ENCODE data around the gene SLC43A2. TPM values are rescaled to one million over a fixed set of nuclear protein-coding genes. Genes with fewer than 3 reads are reported as not detected.

The SLC43A2 gene
- total RNA-seq, 4 donors from 2014 or later, result 4.8 to 11.8 (median 10.6) TPM

DNA sequence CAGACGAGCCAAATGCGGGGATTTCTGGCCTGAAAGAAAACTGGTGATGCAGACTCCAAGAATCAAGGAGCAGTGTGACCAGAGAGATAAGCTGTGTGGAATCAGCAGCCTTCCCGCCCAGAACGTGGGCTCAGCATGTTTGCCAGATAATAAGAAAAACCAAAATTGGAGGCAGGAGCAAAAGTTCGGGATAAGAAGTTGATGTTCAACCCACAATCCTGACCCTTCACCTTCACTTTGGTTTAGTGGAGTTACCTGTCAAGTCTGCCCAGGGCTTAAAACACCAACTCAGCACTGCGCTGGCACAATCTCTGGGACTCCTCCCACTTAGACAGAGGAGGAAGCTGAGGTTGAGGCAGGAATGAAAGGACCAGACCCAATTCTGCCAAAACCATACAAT, 3.1 kb downstream of the SLC43A2 start:
- no peak overlapping the region for H3K4me3 ChIP-seq
- no peaks in the 10 kb centered on the region for H3K27me3 ChIP-seq
- DNase-seq (ENCODE audit: low spot score in 2 of 2), result no peak
- no peaks in the 10 kb centered on the region for H3K9me3 ChIP-seq
- TF ChIP-seq POLR2AphosphoS5 (IDR thresholded peaks at IDR 0.05), result no peak
- TF ChIP-seq, protein P1, sequence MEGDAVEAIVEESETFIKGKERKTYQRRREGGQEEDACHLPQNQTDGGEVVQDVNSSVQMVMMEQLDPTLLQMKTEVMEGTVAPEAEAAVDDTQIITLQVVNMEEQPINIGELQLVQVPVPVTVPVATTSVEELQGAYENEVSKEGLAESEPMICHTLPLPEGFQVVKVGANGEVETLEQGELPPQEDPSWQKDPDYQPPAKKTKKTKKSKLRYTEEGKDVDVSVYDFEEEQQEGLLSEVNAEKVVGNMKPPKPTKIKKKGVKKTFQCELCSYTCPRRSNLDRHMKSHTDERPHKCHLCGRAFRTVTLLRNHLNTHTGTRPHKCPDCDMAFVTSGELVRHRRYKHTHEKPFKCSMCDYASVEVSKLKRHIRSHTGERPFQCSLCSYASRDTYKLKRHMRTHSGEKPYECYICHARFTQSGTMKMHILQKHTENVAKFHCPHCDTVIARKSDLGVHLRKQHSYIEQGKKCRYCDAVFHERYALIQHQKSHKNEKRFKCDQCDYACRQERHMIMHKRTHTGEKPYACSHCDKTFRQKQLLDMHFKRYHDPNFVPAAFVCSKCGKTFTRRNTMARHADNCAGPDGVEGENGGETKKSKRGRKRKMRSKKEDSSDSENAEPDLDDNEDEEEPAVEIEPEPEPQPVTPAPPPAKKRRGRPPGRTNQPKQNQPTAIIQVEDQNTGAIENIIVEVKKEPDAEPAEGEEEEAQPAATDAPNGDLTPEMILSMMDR (IDR thresholded peaks at IDR 0.05), result no peak
- TF ChIP-seq POLR2A (IDR thresholded peaks at IDR 0.05), result no peak
- TF ChIP-seq EP300 (IDR thresholded peaks at IDR 0.05), result no peak
- H3K4me1 ChIP-seq, result peaks cover 48% of the 10 kb centered on the region
- H3K36me3 ChIP-seq, result no peaks in the 10 kb centered on the region
- no peak overlapping the region for H3K27ac ChIP-seq
- WGBS, result 85% methylated on average over 6 of the region's 6 CpGs

DNA sequence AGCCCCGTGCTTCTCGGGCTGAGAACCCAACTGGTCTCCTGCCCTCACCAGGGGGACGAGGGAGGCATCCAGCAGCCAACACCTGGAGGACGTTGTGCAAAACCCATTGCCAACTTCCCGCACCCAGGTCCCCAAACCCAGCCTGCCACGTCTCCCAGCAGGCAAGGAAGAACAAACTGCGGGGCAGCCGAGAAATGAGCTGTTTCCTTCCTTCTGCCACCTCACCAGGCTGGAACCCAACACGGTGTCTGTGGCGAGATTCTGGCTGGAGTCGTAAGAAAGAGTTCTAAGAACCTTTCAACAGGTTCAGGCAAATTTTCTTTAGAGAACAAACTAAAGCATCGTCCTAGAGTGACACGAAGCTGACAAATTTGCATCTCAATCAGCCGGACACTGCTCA, 3.6 kb downstream of the SLC43A2 start:
- Histone ChIP-seq H3K27ac (no peak overlapping the region), H3K4me3 (no peak overlapping the region), H3K9me3 (no peaks in the 10 kb centered on the region), H3K4me1 (peaks cover 50% of the 10 kb centered on the region), H3K27me3 (no peaks in the 10 kb centered on the region), H3K36me3 (no peaks in the 10 kb centered on the region)
- WGBS, result 88% methylated on average over 9 of the region's 14 CpGs
- no peak for DNase-seq (ENCODE audit: low spot score in 2 of 2)
- no peak for TF ChIP-seq POLR2A (IDR thresholded peaks at IDR 0.05)
- no peak for TF ChIP-seq POLR2AphosphoS5 (IDR thresholded peaks at IDR 0.05)
- no peak for TF ChIP-seq EP300 (IDR thresholded peaks at IDR 0.05)
- TF ChIP-seq, protein P1 (IDR thresholded peaks at IDR 0.05), result no peak

DNA sequence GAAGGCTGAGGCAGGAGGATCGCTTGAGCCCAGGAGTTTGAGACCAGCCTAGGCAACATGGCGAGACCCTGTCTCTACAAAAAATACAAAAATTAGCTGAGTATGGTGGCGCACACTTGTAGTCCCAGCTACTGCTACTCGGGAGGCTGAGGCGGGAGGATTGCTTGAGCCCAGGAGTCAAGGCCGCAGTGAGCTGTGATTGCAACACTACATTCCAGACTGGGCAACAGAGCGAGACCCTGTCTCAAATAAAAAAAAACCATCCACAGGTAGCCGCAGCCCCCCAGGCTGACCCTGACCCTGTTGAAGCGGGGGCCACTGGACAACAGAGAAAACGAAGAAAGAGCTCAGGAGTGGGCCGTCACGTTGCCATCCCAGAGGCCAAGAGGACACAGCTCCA, 4.0 kb downstream of the SLC43A2 start:
- H3K4me3 ChIP-seq, result no peak overlapping the region
- H3K27me3 ChIP-seq, result no peaks in the 10 kb centered on the region
- no peaks in the 10 kb centered on the region for H3K36me3 ChIP-seq
- H3K27ac ChIP-seq, result no peak overlapping the region
- 86% methylated on average over 12 of the region's 12 CpGs for WGBS
- TF ChIP-seq POLR2A (IDR thresholded peaks at IDR 0.05) (no peak), EP300 (IDR thresholded peaks at IDR 0.05) (no peak), POLR2AphosphoS5 (IDR thresholded peaks at IDR 0.05) (no peak)
- TF ChIP-seq, protein P1 (IDR thresholded peaks at IDR 0.05), result no peak
- peaks cover 46% of the 10 kb centered on the region for H3K4me1 ChIP-seq
- no peak for DNase-seq (ENCODE audit: low spot score in 2 of 2)
- no peaks in the 10 kb centered on the region for H3K9me3 ChIP-seq

GRCh38 chr17:1623057-1623630, 5.5 kb downstream of the SLC43A2 start:
- WGBS, result 86% methylated on average over 10 of the region's 14 CpGs
- peaks cover 34% of the 10 kb centered on the region for H3K4me1 ChIP-seq
- H3K9me3 ChIP-seq, result no peaks in the 10 kb centered on the region

GRCh38 chr17:1621273-1621954, 7.2 kb downstream of the SLC43A2 start:
- WGBS, result 87% methylated on average over 18 of the region's 22 CpGs
- Histone ChIP-seq H3K36me3 (no peaks in the 10 kb centered on the region), H3K27ac (no peak overlapping the region), H3K9me3 (no peaks in the 10 kb centered on the region), H3K4me1 (peaks cover 26% of the 10 kb centered on the region), H3K4me3 (no peak overlapping the region), H3K27me3 (no peaks in the 10 kb centered on the region)
- no peak for DNase-seq (ENCODE audit: low spot score in 2 of 2)
- no peak for TF ChIP-seq EP300 (IDR thresholded peaks at IDR 0.05)
- TF ChIP-seq, protein P1 (IDR thresholded peaks at IDR 0.05), result no peak
- TF ChIP-seq POLR2AphosphoS5 (IDR thresholded peaks at IDR 0.05), result no peak
- TF ChIP-seq POLR2A (IDR thresholded peaks at IDR 0.05), result no peak

More at GRCh38 chr17:1623057-1623630, 5.5 kb downstream of the SLC43A2 start:
- no peak overlapping the region for H3K27ac ChIP-seq
- no peak for TF ChIP-seq POLR2AphosphoS5 (IDR thresholded peaks at IDR 0.05)
- TF ChIP-seq EP300 (IDR thresholded peaks at IDR 0.05), result no peak
- TF ChIP-seq, protein P1 (IDR thresholded peaks at IDR 0.05), result no peak
- no peak for TF ChIP-seq POLR2A (IDR thresholded peaks at IDR 0.05)
- H3K36me3 ChIP-seq, result no peaks in the 10 kb centered on the region
- no peaks in the 10 kb centered on the region for H3K27me3 ChIP-seq
- H3K4me3 ChIP-seq, result no peak overlapping the region
- no peak for DNase-seq (ENCODE audit: low spot score in 2 of 2)

All from suprapubic skin (tissue), 4 donors.